Endothelial cell of umbilical vein (primary cell): Measurements from ENCODE around the gene CYTH1. TPM values are rescaled to one million over a fixed set of nuclear protein-coding genes. Genes with fewer than 3 reads are reported as not detected.

Experiments used
- BruUV-seq: library from RNA; stranded (reverse); fragments of 400-500 nt; replicated peaks from 2 replicates; lab custom pipeline; 2021; lab: Mats Ljungman, UMichigan
- CTCF ChIA-PET: fragments of 300-600, 350-600 bp; sonication (Branson Sonifier 250); formaldehyde crosslinking; loops from one replicate; lab custom pipeline; 2021; ENCODE audit warnings: antibody characterized with exemption, inconsistent platforms; lab: Charles Lee
- POLR2A ChIA-PET: fragments of 300-600, 350-600 bp; sonication (Branson Sonifier 250); formaldehyde crosslinking; loops from one replicate; lab custom pipeline; 2021; ENCODE audit warnings: antibody characterized with exemption, inconsistent platforms; lab: Charles Lee
- DNase-seq: peaks from one replicate; pipeline ENCODE4 v3.0.0-alpha.2; 2011; ENCODE audit warnings: low read depth, low spot score
- FAIRE-seq: peaks from 2 replicates; lab custom pipeline; 2011; peaks lifted over from hg19 to GRCh38; lab: Jason Lieb, UNC
- H2AFZ ChIP-seq: 2 replicates; pipeline ENCODE4 v1.6.0; 2012; ENCODE audit warnings: low read depth, low read length, control low read depth, inconsistent platforms
- H3K27ac ChIP-seq: 2 replicates; pipeline ENCODE4 v1.5.1; 2011; ENCODE audit warnings: low read depth, mild to moderate bottlenecking, control low read depth, low read length, moderate library complexity; ENCODE audit not compliant: insufficient read depth
- H3K27me3 ChIP-seq, 2 experiments: 2 replicates each; pipeline versions ENCODE4 v1.6.0 to v1.6.1; 2011; ENCODE audit warnings: low read length in 2 of 2, mixed read lengths in 1 of 2; ENCODE audit not compliant: control insufficient read depth in 2 of 2, insufficient read depth in 2 of 2
- H3K36me3 ChIP-seq, 2 experiments: 2 replicates in 1 of 2; 3 replicates in 1 of 2; pipeline ENCODE4 v1.5.1; 2011; ENCODE audit warnings: low read length in 2 of 2, mild to moderate bottlenecking in 1 of 2, moderate library complexity in 1 of 2; ENCODE audit not compliant: control insufficient read depth in 2 of 2, insufficient read depth in 2 of 2; ENCODE audit errors: extremely low read depth in 1 of 2
- H3K4me1 ChIP-seq: 3 replicates; pipeline ENCODE4 v1.5.1; 2011; ENCODE audit warnings: mild to moderate bottlenecking, low read length; ENCODE audit not compliant: control insufficient read depth, insufficient read depth; ENCODE audit errors: extremely low read depth
- H3K4me2 ChIP-seq: 2 replicates; pipeline ENCODE4 v1.6.1; 2011; ENCODE audit warnings: low read length, control low read depth, mixed read lengths; ENCODE audit not compliant: insufficient read depth
- H3K4me3 ChIP-seq, 3 experiments: fragments of 200-600 bp in 1 of 3; sonication (generic), shearing (Covaris generic) in 1 of 3; replicated peaks in 1 of 3; 2 replicates each; pipeline ENCODE4 v1.5.1; 2011 to 2016; ENCODE audit warnings: control low read depth in 3 of 3, low read length in 3 of 3, mild to moderate bottlenecking in 2 of 3, inconsistent platforms in 1 of 3, low read depth in 1 of 3, moderate library complexity in 1 of 3; ENCODE audit not compliant: insufficient read depth in 1 of 3
- H3K79me2 ChIP-seq: 2 replicates; pipeline ENCODE4 v1.6.0; 2012; ENCODE audit warnings: low read length, inconsistent platforms; ENCODE audit not compliant: control insufficient read depth, insufficient read depth
- H3K9ac ChIP-seq: replicated peaks from 2 replicates; pipeline ENCODE3; 2011; ENCODE audit warnings: low read length, control low read depth; ENCODE audit not compliant: insufficient read depth; ENCODE audit errors: extremely low read depth
- H3K9me1 ChIP-seq: replicated peaks from 3 replicates; pipeline ENCODE4 v1.6.0; 2011; ENCODE audit warnings: mild to moderate bottlenecking, low read length; ENCODE audit not compliant: control insufficient read depth, insufficient read depth; ENCODE audit errors: extremely low read depth
- H3K9me3 ChIP-seq: replicated peaks from 2 replicates; pipeline ENCODE4 v1.5.1; 2012; ENCODE audit warnings: low read length, inconsistent platforms; ENCODE audit not compliant: control insufficient read depth, insufficient read depth
- H4K20me1 ChIP-seq: replicated peaks from 2 replicates; pipeline ENCODE3; 2011; ENCODE audit warnings: mild to moderate bottlenecking, low read length; ENCODE audit not compliant: control insufficient read depth, insufficient read depth; ENCODE audit errors: extremely low read depth
- CTCF ChIP-seq, 2 donors: IDR thresholded peaks; 1 replicate in 1 of 2; 2 replicates in 1 of 2; pipeline ENCODE4 v1.5.1; 2011; ENCODE audit warnings: low read length in 2 of 2, mild to moderate bottlenecking in 2 of 2, moderate library complexity in 2 of 2, control low read depth in 1 of 2, inconsistent platforms in 1 of 2, low read depth in 1 of 2; ENCODE audit not compliant: insufficient read depth in 1 of 2; ENCODE audit errors: extremely low read depth in 1 of 2
- EZH2 ChIP-seq: IDR thresholded peaks from 2 replicates; pipeline ENCODE4 v1.6.1; 2012; ENCODE audit warnings: borderline replicate concordance, low read depth, mild to moderate bottlenecking, moderate library complexity, low read length, inconsistent platforms; ENCODE audit not compliant: severe bottlenecking
- FOS ChIP-seq: IDR thresholded peaks from 2 replicates; pipeline ENCODE4 v1.6.1; 2011; ENCODE audit warnings: mild to moderate bottlenecking, low read length, moderate library complexity, borderline replicate concordance; ENCODE audit not compliant: insufficient read depth
- GATA2 ChIP-seq: IDR thresholded peaks from 2 replicates; pipeline ENCODE4 v1.7.0; 2011; ENCODE audit warnings: low read depth, mild to moderate bottlenecking, moderate library complexity, mixed read lengths, low read length; ENCODE audit not compliant: insufficient read length, insufficient read depth
- JUN ChIP-seq: IDR thresholded peaks from 2 replicates; pipeline ENCODE4 v1.6.1; 2011; ENCODE audit warnings: borderline replicate concordance, low read depth; ENCODE audit not compliant: insufficient read length, insufficient read depth
- MAX ChIP-seq: IDR thresholded peaks from 2 replicates; pipeline ENCODE4 v1.6.1; 2011; ENCODE audit not compliant: insufficient read depth, insufficient read length
- MYC ChIP-seq: IDR thresholded peaks from one replicate; pipeline ENCODE4 v1.6.1; 2011; ENCODE audit warnings: mild to moderate bottlenecking, low read depth, low read length
- POLR2A ChIP-seq: IDR thresholded peaks from 2 replicates; pipeline ENCODE4 v1.6.1; 2012; ENCODE audit warnings: low read depth, mild to moderate bottlenecking, control low read depth, low read length
- POLR2AphosphoS5 ChIP-seq: IDR thresholded peaks from 2 replicates; pipeline ENCODE4 v1.6.1; 2012; ENCODE audit warnings: low read depth, mild to moderate bottlenecking, control low read depth, low read length, moderate library complexity; ENCODE audit not compliant: insufficient read depth
- dilution Hi-C: fragments of 300-500 bp; cut with MboI; formaldehyde crosslinking; loops from one replicate; pipeline ENCODE4 v1.15.0; 2019; ENCODE audit warnings: low sequenced_read_pairs; ENCODE audit not compliant: extremely low pct_ligation_motif_present
- intact Hi-C: fragments of 100-400 bp; cut with micrococcal nuclease; formaldehyde crosslinking; loops from one replicate; pipeline ENCODE4 v1.10.0; 2022
- polyA plus RNA-seq, 4 experiments: library from polyadenylated mRNA; depleted of rRNA in 3 of 4; stranded (reverse) in 3 of 4; unstranded in 1 of 4; fragments of >200 nt; gene quantifications; 2 replicates each; pipeline versions ENCODE4 v1.2.1 to v1.2.3, GENCODE V29; 2011 to 2012; ENCODE audit warnings: missing spikeins in 1 of 4
- total RNA-seq: library from RNA; stranded (reverse); gene quantifications from 2 replicates; pipeline ENCODE4 v1.2.3, GENCODE V29; 2021

The CYTH1 gene
- total and polyA plus RNA-seq, 2 donors (not counting 3 experiments of a cell fraction or from before 2014, with no cell fraction given) = 35.9 to 49.9 TPM

- H3K4me2 ChIP-seq = no peak overlapping the region
- no peaks in the 10 kb centered on the region for H3K27me3 ChIP-seq
- no TSS peak for BruUV-seq
- H3K27ac ChIP-seq = no peak overlapping the region
- H3K9ac ChIP-seq = no peak overlapping the region
- no peak overlapping the region for H3K4me3 ChIP-seq
- no peaks in the 10 kb centered on the region for H4K20me1 ChIP-seq
- H3K36me3 ChIP-seq = peaks cover 23 to 24% of the 10 kb centered on the region in 2 experiments
- CTCF ChIA-PET = no interaction called here
- H2AFZ ChIP-seq = no peak overlapping the region
- no peaks in the 10 kb centered on the region for H3K9me3 ChIP-seq
- dilution Hi-C loops = no loop called here
- intact Hi-C loops = no loop called here
- POLR2A ChIA-PET = no interaction called here
- no peaks in the 10 kb centered on the region for H3K9me1 ChIP-seq
- DNase-seq (no peak), FAIRE-seq (no peak)
- H3K4me1 ChIP-seq = no peaks in the 10 kb centered on the region
- no peaks in the 10 kb centered on the region for H3K79me2 ChIP-seq
- no peak for TF ChIP-seq MAX
- TF ChIP-seq MYC = no peak
- TF ChIP-seq CTCF (IDR thresholded peaks at IDR 0.05; ENCODE audit: extremely low read depth in 1 of 2, insufficient read depth in 1 of 2, low read depth in 1 of 2, low read length in 2 of 2) = no peak
- TF ChIP-seq FOS = no peak
- no peak for TF ChIP-seq EZH2
- no peak for TF ChIP-seq GATA2
- TF ChIP-seq POLR2A = no peak
- no peak for TF ChIP-seq JUN
- TF ChIP-seq POLR2AphosphoS5 = no peak
These were observed 30.8 kb upstream of the CYTH1 start for GRCh38 chr17:78812855-78813254.
